Tibial artery (tissue), 4 donors: ENCODE data around the gene ATXN7L2.

Experiments used
- DNase-seq, 2 donors: peaks; one replicate each; pipeline ENCODE4 v3.0.0-alpha.2; 2019
- H3K27ac ChIP-seq, 2 donors: fragments of 200-600 bp; sonication (generic) in 1 of 2; 1 replicate in 1 of 2; 2 replicates in 1 of 2; pipeline ENCODE4 v1.5.1; 2018 to 2019; ENCODE audit warnings: mild to moderate bottlenecking in 1 of 2
- H3K27me3 ChIP-seq, 2 donors: fragments of 200-600 bp; sonication (generic) in 1 of 2; one replicate each; pipeline versions ENCODE4 v1.5.1 to v1.6.0; 2016 to 2019
- H3K36me3 ChIP-seq, 3 donors: fragments of 200-600 bp; sonication (generic) in 2 of 3; one replicate each; pipeline ENCODE4 v1.5.1; 2016 to 2019; ENCODE audit warnings: mild to moderate bottlenecking in 2 of 3
- H3K4me1 ChIP-seq, 4 donors: fragments of 200-600 bp; sonication (generic) in 2 of 4; 1 replicate in 3 of 4; 2 replicates in 1 of 4; pipeline ENCODE4 v1.5.1; 2016 to 2019
- H3K4me3 ChIP-seq, 2 donors: fragments of 200-600 bp; sonication (generic) in 1 of 2; 1 replicate in 1 of 2; 2 replicates in 1 of 2; pipeline ENCODE4 v1.5.1; 2018 to 2019; ENCODE audit warnings: mild to moderate bottlenecking in 2 of 2
- H3K9me3 ChIP-seq, 3 donors: fragments of 200-600 bp; sonication (generic) in 1 of 3; one replicate each; pipeline ENCODE4 v1.5.1; 2016 to 2019
- CTCF ChIP-seq, 2 experiments: fragments of 200-600 bp in 1 of 2; fragments of 450-650 bp in 1 of 2; IDR thresholded peaks; one replicate each; pipeline ENCODE4 v1.5.1; 2017 to 2019; ENCODE audit warnings: antibody characterized with exemption in 2 of 2, mild to moderate bottlenecking in 1 of 2, moderate library complexity in 1 of 2
- intact Hi-C: fragments of 100-400 bp; cut with DNase I; formaldehyde crosslinking; loops from one replicate; pipeline ENCODE4 v1.15.0; 2023; ENCODE audit warnings: low total_unique reads

Gene ATXN7L2

DNA sequence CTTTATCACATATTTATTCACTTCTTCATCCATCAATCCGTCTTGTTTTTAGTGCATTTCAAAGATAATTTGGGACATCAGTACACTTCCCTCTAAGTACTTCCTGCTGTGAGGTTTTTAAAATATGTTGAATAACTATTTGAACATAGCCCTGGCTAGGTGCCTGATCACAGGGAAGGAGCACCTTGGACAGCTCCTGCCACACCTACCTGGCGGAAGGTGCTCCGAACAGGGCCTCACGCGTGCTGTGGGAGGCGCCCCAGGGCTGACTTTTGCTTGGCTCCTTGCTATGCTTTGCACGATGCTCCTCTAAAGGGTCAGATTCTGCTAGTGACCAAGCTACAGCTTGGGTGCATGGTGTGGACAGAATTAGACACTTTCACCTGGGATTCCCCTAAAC, 4.9 kb upstream of the ATXN7L2 start:
- no peak for TF ChIP-seq CTCF (IDR thresholded peaks at IDR 0.05)
- Histone ChIP-seq H3K4me3 (no peak overlapping the region), H3K27me3 (no peaks in the 10 kb centered on the region), H3K27ac (no peak overlapping the region), H3K36me3 (no peaks in the 10 kb centered on the region), H3K4me1 (peaks cover 0 to 7% (median 6%) of the 10 kb centered on the region in 4 donors), H3K9me3 (no peaks in the 10 kb centered on the region)
- no peak for DNase-seq
- intact Hi-C loops = no loop called here

DNA sequence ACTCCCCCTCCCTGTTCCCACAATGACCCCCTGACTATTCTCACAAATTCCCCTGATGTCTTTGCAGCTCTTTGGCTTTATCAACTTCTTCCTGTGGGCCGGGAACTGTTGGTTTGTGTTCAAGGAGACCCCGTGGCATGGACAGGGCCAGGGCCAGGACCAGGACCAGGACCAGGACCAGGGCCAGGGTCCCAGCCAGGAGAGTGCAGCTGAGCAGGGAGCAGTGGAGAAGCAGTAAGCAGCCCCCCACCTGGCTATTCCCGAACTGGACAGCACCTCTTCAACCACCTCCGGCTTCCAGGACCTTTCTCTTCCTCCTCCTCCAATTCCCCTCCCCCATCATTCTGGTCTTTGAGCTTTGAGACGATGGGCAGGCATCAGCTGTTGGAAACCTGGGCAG, 4.4 kb upstream of the ATXN7L2 start:
- no peaks in the 10 kb centered on the region for H3K36me3 ChIP-seq
- no peaks in the 10 kb centered on the region for H3K27me3 ChIP-seq
- intact Hi-C loops = no loop called here
- H3K4me3 ChIP-seq = no peak overlapping the region
- H3K9me3 ChIP-seq = no peaks in the 10 kb centered on the region
- H3K27ac ChIP-seq = no peak overlapping the region
- no peak for DNase-seq
- no peak for TF ChIP-seq CTCF (IDR thresholded peaks at IDR 0.05)
- H3K4me1 ChIP-seq = peaks cover 0 to 8% (median 8%) of the 10 kb centered on the region in 4 donors

GRCh38 chr1:109479901-109480300, 3.8 kb upstream of the ATXN7L2 start:
- Histone ChIP-seq H3K27ac (no peak overlapping the region), H3K27me3 (no peaks in the 10 kb centered on the region), H3K4me1 (peaks cover 0 to 14% (median 14%) of the 10 kb centered on the region in 4 donors), H3K4me3 (no peak overlapping the region), H3K9me3 (no peaks in the 10 kb centered on the region), H3K36me3 (no peaks in the 10 kb centered on the region)
- DNase-seq = no peak
- intact Hi-C loops = loop anchor here (10.0 kb wide), 1 partner anchor 215 kb away; no protein-coding TSS in a partner anchor
- no peak for TF ChIP-seq CTCF (IDR thresholded peaks at IDR 0.05)

DNA sequence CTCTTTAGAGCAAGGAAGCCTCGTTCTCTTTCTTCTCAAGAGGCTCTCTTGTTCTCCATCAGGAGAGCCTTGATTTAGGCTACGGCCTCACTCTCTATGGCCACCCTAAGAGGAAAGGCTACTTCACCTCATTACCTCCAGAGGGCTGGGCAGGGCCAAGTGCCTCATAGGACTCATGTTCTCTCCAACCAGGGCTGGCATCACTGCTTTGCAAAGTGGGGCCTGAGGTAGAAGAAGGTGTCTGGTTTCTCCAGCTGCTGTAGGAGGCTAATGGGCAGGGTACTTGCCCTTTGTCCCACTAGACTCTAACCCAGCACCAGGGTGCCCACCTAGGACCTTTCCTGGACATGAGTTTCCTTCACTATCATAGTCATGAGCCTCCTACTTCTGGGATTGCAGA, 2.1 kb upstream of the ATXN7L2 start:
- no peak overlapping the region for H3K4me3 ChIP-seq
- H3K27me3 ChIP-seq = no peaks in the 10 kb centered on the region
- H3K36me3 ChIP-seq = no peaks in the 10 kb centered on the region
- intact Hi-C loops = loop anchor here (10.0 kb wide), 1 partner anchor 217 kb away; no protein-coding TSS in a partner anchor
- no peak overlapping the region for H3K27ac ChIP-seq
- DNase-seq = no peak
- no peak for TF ChIP-seq CTCF (IDR thresholded peaks at IDR 0.05)
- no peaks in the 10 kb centered on the region for H3K9me3 ChIP-seq
- peaks cover 0 to 19% (median 16%) of the 10 kb centered on the region in 4 donors for H3K4me1 ChIP-seq

GRCh38 chr1:109482242-109482641, 1.5 kb upstream of the ATXN7L2 start:
- Histone ChIP-seq H3K36me3 (peaks cover 0 to 5% (median 0%) of the 10 kb centered on the region in 3 donors), H3K27ac (no peak overlapping the region), H3K9me3 (no peaks in the 10 kb centered on the region), H3K27me3 (no peaks in the 10 kb centered on the region), H3K4me3 (no peak overlapping the region), H3K4me1 (peaks cover 0 to 19% (median 16%) of the 10 kb centered on the region in 4 donors)
- intact Hi-C loops = loop anchor here (10.0 kb wide), 1 partner anchor 217 kb away; no protein-coding TSS in a partner anchor
- no peak for DNase-seq
- TF ChIP-seq CTCF (IDR thresholded peaks at IDR 0.05) = no peak
